Measurements from ENCODE around the gene CLDN8.

The CLDN8 gene

GRCh38 chr21:30234643-30235042 lies 18.7 kb upstream of the CLDN8 start:
- no peaks in the 10 kb centered on the region for H3K27me3 ChIP-seq (ENCODE audit: control insufficient read depth, low read length)
- H3K9me2 ChIP-seq (replicated peaks; ENCODE audit: control insufficient read depth, low read length), result no peaks in the 10 kb centered on the region
- no peak overlapping the region for H3K27ac ChIP-seq (ENCODE audit: low read depth, low read length)
- H3K36me3 ChIP-seq (ENCODE audit: control insufficient read depth, low read length), result no peaks in the 10 kb centered on the region
- no peak overlapping the region for H3K4me3 ChIP-seq (ENCODE audit: low read length)
- H3K9me3 ChIP-seq (ENCODE audit: control insufficient read depth, insufficient read depth, low read length), result no peaks in the 10 kb centered on the region
- no peaks in the 10 kb centered on the region for H3K79me2 ChIP-seq (ENCODE audit: control insufficient read depth, low read length)
- no peak for TF ChIP-seq EZH2phosphoT487 (IDR thresholded peaks at IDR 0.05; ENCODE audit: borderline replicate concordance, low read length)
- TF ChIP-seq CTCF (IDR thresholded peaks at IDR 0.05; ENCODE audit: low read depth, low read length, poor library complexity, severe bottlenecking), result no peak
- no peaks in the 10 kb centered on the region for H3K4me1 ChIP-seq (ENCODE audit: control insufficient read depth, low read length)
- no peak overlapping the region for H3K4me2 ChIP-seq (ENCODE audit: low read length)
- H4K20me1 ChIP-seq (ENCODE audit: control insufficient read depth, insufficient read depth, low read depth, low read length), result no peaks in the 10 kb centered on the region
- H3F3A ChIP-seq (ENCODE audit: control insufficient read depth, insufficient read depth), result no peaks in the 10 kb centered on the region

- H3K9me2 ChIP-seq (replicated peaks; ENCODE audit: control insufficient read depth, low read length), result no peaks in the 10 kb centered on the region
- H3K4me2 ChIP-seq (ENCODE audit: low read length), result no peak overlapping the region
- H3K27ac ChIP-seq (ENCODE audit: low read depth, low read length), result no peak overlapping the region
- no peaks in the 10 kb centered on the region for H3K36me3 ChIP-seq (ENCODE audit: control insufficient read depth, low read length)
- TF ChIP-seq EZH2phosphoT487 (IDR thresholded peaks at IDR 0.05; ENCODE audit: borderline replicate concordance, low read length) (no peak), CTCF (IDR thresholded peaks at IDR 0.05; ENCODE audit: low read depth, low read length, poor library complexity, severe bottlenecking) (no peak)
- no peaks in the 10 kb centered on the region for H4K20me1 ChIP-seq (ENCODE audit: control insufficient read depth, insufficient read depth, low read depth, low read length)
- no peaks in the 10 kb centered on the region for H3K27me3 ChIP-seq (ENCODE audit: control insufficient read depth, low read length)
- no peak overlapping the region for H3K4me3 ChIP-seq (ENCODE audit: low read length)
- no peaks in the 10 kb centered on the region for H3K4me1 ChIP-seq (ENCODE audit: control insufficient read depth, low read length)
- H3K79me2 ChIP-seq (ENCODE audit: control insufficient read depth, low read length), result no peaks in the 10 kb centered on the region
- H3F3A ChIP-seq (ENCODE audit: control insufficient read depth, insufficient read depth), result no peaks in the 10 kb centered on the region
- H3K9me3 ChIP-seq (ENCODE audit: control insufficient read depth, insufficient read depth, low read length), result no peaks in the 10 kb centered on the region
Measured at GRCh38 chr21:30234050-30234449, 18.2 kb upstream of the CLDN8 start.

GRCh38 chr21:30233228-30234020 lies 17.5 kb upstream of the CLDN8 start:
- Histone ChIP-seq H3K9me2 (replicated peaks; ENCODE audit: control insufficient read depth, low read length) (no peaks in the 10 kb centered on the region), H3K27ac (ENCODE audit: low read depth, low read length) (no peak overlapping the region), H4K20me1 (ENCODE audit: control insufficient read depth, insufficient read depth, low read depth, low read length) (no peaks in the 10 kb centered on the region), H3K4me2 (ENCODE audit: low read length) (no peak overlapping the region), H3K36me3 (ENCODE audit: control insufficient read depth, low read length) (no peaks in the 10 kb centered on the region), H3F3A (ENCODE audit: control insufficient read depth, insufficient read depth) (no peaks in the 10 kb centered on the region), H3K4me3 (ENCODE audit: low read length) (no peak overlapping the region), H3K27me3 (ENCODE audit: control insufficient read depth, low read length) (no peaks in the 10 kb centered on the region), H3K9me3 (ENCODE audit: control insufficient read depth, insufficient read depth, low read length) (no peaks in the 10 kb centered on the region), H3K4me1 (ENCODE audit: control insufficient read depth, low read length) (no peaks in the 10 kb centered on the region), H3K79me2 (ENCODE audit: control insufficient read depth, low read length) (no peaks in the 10 kb centered on the region)
- TF ChIP-seq EZH2phosphoT487 (IDR thresholded peaks at IDR 0.05; ENCODE audit: borderline replicate concordance, low read length), result no peak
- no peak for TF ChIP-seq CTCF (IDR thresholded peaks at IDR 0.05; ENCODE audit: low read depth, low read length, poor library complexity, severe bottlenecking)

All from DOHH2 (cell line).